ENCODE results near the gene CKS2.

Gene CKS2

GRCh38 chr9:89358985-89359384, 48.0 kb downstream of the CKS2 start:
- Histone ChIP-seq H3K4me3 (ENCODE audit: low read depth in 1 of 2, low read length in 2 of 2) (no peak overlapping the region), H4K20me1 (ENCODE audit: insufficient read depth, low read length) (peaks cover 3% of the 10 kb centered on the region; the same call in 1 of the 2 replicates), H3K9ac (ENCODE audit: low read depth, low read length) (no peak overlapping the region), H3K9me3 (ENCODE audit: insufficient read depth, low read length, severe bottlenecking) (no peaks in the 10 kb centered on the region), H3K27me3 (ENCODE audit: insufficient read depth, low read length, poor library complexity) (no peaks in the 10 kb centered on the region), H3K36me3 (ENCODE audit: insufficient read depth, low read length) (peaks cover 87% of the 10 kb centered on the region), H3K4me1 (ENCODE audit: insufficient read depth, low read length) (no peaks in the 10 kb centered on the region), H2AFZ (ENCODE audit: low read depth, low read length) (no peak overlapping the region), H3K79me2 (ENCODE audit: insufficient read depth, low read length) (no peaks in the 10 kb centered on the region), H3K4me2 (ENCODE audit: insufficient read depth, low read length) (no peak overlapping the region), H3K27ac (ENCODE audit: low read length) (no peak overlapping the region)
- TF ChIP-seq CTCF (IDR thresholded peaks at IDR 0.05; ENCODE audit: borderline replicate concordance, extremely low read depth, low read length, poor library complexity, severe bottlenecking) (no peak), EZH2 (IDR thresholded peaks at IDR 0.05; ENCODE audit: borderline replicate concordance, low read depth, low read length, severe bottlenecking) (no peak)
- DNase-seq (no peak), ATAC-seq (ENCODE audit: insufficient read depth, low read depth) (no peak)

- Histone ChIP-seq H3K9ac (ENCODE audit: low read depth, low read length) (no peak overlapping the region), H3K36me3 (ENCODE audit: insufficient read depth, low read length) (peaks cover 79% of the 10 kb centered on the region), H2AFZ (ENCODE audit: low read depth, low read length) (no peak overlapping the region), H3K9me3 (ENCODE audit: insufficient read depth, low read length, severe bottlenecking) (no peaks in the 10 kb centered on the region), H3K4me2 (ENCODE audit: insufficient read depth, low read length) (no peak overlapping the region), H4K20me1 (ENCODE audit: insufficient read depth, low read length) (peaks cover 3% of the 10 kb centered on the region; the same call in 1 of the 2 replicates), H3K27me3 (ENCODE audit: insufficient read depth, low read length, poor library complexity) (no peaks in the 10 kb centered on the region), H3K27ac (ENCODE audit: low read length) (no peak overlapping the region), H3K4me3 (ENCODE audit: low read depth in 1 of 2, low read length in 2 of 2) (no peak overlapping the region), H3K4me1 (ENCODE audit: insufficient read depth, low read length) (no peaks in the 10 kb centered on the region), H3K79me2 (ENCODE audit: insufficient read depth, low read length) (no peaks in the 10 kb centered on the region)
- DNase-seq, result no peak
- ATAC-seq (ENCODE audit: insufficient read depth, low read depth), result no peak
- TF ChIP-seq CTCF (IDR thresholded peaks at IDR 0.05; ENCODE audit: borderline replicate concordance, extremely low read depth, low read length, poor library complexity, severe bottlenecking) (no peak), EZH2 (IDR thresholded peaks at IDR 0.05; ENCODE audit: borderline replicate concordance, low read depth, low read length, severe bottlenecking) (no peak)
Measured at GRCh38 chr9:89359751-89360261, 48.8 kb downstream of the CKS2 start.

DNA sequence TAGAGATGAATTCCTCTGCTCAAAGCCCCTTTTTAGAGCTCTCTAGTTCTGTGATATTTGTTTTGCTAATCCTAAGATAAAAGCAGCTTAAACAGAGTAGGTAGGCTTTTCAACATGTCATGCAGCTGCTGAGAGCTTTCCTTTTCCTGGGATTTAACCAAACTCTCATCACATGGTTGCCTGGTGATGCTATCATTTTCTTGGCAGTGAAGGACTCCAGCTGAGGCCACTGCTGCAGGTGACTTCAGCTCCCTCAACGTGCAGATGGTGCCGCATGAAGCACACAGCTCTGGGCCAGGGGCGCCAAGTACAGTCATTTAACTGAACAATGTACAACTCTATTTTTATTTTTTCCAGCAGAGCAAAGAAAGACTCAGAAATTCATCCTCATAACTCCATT, 49.5 kb downstream of the CKS2 start:
- ATAC-seq (ENCODE audit: insufficient read depth, low read depth) (no peak), DNase-seq (no peak)
- Histone ChIP-seq H4K20me1 (ENCODE audit: insufficient read depth, low read length) (peaks cover 3% of the 10 kb centered on the region; the same call in 1 of the 2 replicates), H2AFZ (ENCODE audit: low read depth, low read length) (no peak overlapping the region), H3K79me2 (ENCODE audit: insufficient read depth, low read length) (no peaks in the 10 kb centered on the region), H3K27ac (ENCODE audit: low read length) (no peak overlapping the region), H3K4me2 (ENCODE audit: insufficient read depth, low read length) (no peak overlapping the region), H3K27me3 (ENCODE audit: insufficient read depth, low read length, poor library complexity) (no peaks in the 10 kb centered on the region), H3K9ac (ENCODE audit: low read depth, low read length) (no peak overlapping the region), H3K4me3 (ENCODE audit: low read depth in 1 of 2, low read length in 2 of 2) (no peak overlapping the region), H3K9me3 (ENCODE audit: insufficient read depth, low read length, severe bottlenecking) (no peaks in the 10 kb centered on the region), H3K4me1 (ENCODE audit: insufficient read depth, low read length) (no peaks in the 10 kb centered on the region), H3K36me3 (ENCODE audit: insufficient read depth, low read length) (peaks cover 73% of the 10 kb centered on the region)
- TF ChIP-seq EZH2 (IDR thresholded peaks at IDR 0.05; ENCODE audit: borderline replicate concordance, low read depth, low read length, severe bottlenecking) (no peak), CTCF (IDR thresholded peaks at IDR 0.05; ENCODE audit: borderline replicate concordance, extremely low read depth, low read length, poor library complexity, severe bottlenecking) (no peak)
